Body of pancreas (tissue), 4 donors: ENCODE measurements around the gene SHBG.

Source experiments
- POLR2A ChIP-seq, 3 donors: fragments of 450-650 bp; IDR thresholded peaks; one replicate each; pipeline ENCODE4 v1.6.1; 2016; ENCODE audit warnings: antibody characterized with exemption in 3 of 3, mild to moderate bottlenecking in 2 of 3
- TF ChIP-seq, protein P1 (sequence below), 7 experiments: fragments of 450-650 bp in 4 of 7; fragments of 200-600 bp in 3 of 7; sonication (generic) in 3 of 7; IDR thresholded peaks; one replicate each; pipeline ENCODE4 v1.5.1; 2016 to 2019; ENCODE audit warnings: antibody characterized with exemption in 7 of 7

DNA sequence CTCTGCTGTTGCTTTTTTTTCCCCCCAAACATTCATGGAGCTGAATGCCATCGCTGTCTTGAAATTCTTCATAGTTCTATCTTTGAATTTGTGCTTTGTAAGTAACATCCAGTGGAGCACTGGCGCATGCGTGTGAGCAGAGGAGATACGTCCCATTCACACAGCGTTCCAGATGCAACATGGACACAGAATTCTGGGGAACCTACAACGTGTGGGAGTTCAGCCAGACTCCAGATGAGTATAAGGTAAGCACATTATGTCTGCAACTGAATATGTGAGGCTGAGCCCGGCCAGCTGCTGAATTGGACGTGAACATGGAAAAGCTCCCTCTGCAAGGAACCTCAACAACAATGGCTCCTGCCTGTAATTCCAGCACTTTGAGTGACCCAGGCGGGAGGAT is 16.5 kb downstream of the SHBG start:
- TF ChIP-seq, protein P1, sequence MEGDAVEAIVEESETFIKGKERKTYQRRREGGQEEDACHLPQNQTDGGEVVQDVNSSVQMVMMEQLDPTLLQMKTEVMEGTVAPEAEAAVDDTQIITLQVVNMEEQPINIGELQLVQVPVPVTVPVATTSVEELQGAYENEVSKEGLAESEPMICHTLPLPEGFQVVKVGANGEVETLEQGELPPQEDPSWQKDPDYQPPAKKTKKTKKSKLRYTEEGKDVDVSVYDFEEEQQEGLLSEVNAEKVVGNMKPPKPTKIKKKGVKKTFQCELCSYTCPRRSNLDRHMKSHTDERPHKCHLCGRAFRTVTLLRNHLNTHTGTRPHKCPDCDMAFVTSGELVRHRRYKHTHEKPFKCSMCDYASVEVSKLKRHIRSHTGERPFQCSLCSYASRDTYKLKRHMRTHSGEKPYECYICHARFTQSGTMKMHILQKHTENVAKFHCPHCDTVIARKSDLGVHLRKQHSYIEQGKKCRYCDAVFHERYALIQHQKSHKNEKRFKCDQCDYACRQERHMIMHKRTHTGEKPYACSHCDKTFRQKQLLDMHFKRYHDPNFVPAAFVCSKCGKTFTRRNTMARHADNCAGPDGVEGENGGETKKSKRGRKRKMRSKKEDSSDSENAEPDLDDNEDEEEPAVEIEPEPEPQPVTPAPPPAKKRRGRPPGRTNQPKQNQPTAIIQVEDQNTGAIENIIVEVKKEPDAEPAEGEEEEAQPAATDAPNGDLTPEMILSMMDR (IDR thresholded peaks at IDR 0.05) = no peak
- TF ChIP-seq POLR2A (IDR thresholded peaks at IDR 0.05) = no peak
